SK-N-DZ (cell line): ENCODE data around the gene CDKAL1.
"Not testable (repeated sequence)": the region's sequence is repeated elsewhere in the genome, so short reads cannot be mapped to it uniquely, and the experiment has no call there.

ENCODE experiments used
- DNase-seq: peaks from one replicate; pipeline ENCODE4 v3.0.0-alpha.2; 2015; ENCODE audit warnings: low spot score

The CDKAL1 gene

DNA sequence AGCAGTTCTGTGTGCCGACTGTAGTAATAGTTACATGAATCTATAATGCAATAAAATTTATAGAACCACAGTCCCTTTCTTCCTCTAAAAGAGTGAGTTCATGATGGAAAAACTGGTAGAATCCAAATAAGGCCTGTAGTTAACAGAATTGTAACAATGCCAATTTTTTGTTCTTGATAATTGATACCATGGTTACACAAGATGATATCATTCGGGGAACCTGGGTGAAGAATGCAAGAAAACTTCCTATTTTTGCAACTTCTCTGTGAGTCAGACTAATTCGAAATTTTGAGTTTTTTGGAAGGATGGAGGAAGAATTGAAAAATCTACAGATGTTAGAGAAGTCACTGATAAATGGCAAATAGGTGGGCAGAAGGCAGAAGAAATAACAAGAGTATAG, 381.8 kb downstream of the CDKAL1 start:
- DNase-seq, result no peak

DNA sequence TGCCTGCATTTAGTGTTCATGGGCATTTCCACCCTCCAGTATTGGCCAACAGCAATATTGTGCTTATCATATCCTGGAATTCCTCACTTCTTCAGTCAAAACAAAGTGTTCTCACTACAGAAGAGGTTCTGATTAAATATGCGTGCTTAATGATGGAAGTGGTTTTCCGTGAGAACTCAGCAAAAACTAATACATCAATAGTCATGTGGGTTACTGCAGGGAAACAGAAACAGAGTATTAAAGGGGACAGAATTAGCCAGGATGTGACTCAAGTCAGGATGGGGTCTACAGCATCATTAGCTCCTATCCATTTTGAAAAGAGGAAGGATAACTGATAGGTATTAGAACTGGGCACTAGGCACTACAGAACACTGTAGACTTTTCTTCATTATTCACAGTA, 384.6 kb downstream of the CDKAL1 start:
- no peak for DNase-seq

DNA sequence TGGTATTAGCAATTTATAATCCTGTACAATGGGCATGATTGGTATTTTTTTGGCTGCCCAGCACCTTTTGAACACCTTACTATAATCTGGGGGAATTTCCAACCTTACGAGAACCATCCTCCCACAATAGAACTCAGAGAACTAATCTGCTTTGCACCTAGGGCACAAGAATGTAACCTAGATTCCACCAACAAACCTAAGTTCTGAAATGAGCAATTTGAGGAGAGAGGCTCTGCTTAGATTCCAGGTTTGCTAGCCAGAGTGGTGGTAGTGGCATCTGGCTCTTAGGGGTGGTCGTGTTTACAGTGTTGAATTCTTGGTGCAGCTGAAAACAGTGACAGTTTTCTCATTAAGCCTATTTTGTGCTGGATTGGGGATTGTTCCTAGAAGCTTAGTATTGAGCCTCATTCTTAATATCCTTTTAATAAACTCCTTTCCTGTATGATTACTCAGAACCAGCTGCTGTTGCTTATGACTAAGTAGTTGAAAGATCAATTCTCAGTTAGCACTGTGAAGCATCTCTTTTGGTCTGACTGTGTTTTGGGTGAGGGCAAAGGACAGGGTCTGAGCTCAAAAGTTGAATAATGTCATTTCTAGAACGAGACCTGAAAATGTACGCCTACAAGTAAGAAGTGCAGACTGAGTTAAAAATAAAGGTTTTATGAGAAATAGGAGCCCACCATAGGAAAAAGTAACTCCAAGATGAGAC, 385.6 kb downstream of the CDKAL1 start:
- no peak for DNase-seq

GRCh38 chr6:20921578-20921977, 387.3 kb downstream of the CDKAL1 start:
- no peak for DNase-seq

- DNase-seq, result no peak
Observed at GRCh38 chr6:20922743-20923142, 388.5 kb downstream of the CDKAL1 start.

GRCh38 chr6:20924094-20924493, 389.8 kb downstream of the CDKAL1 start:
- DNase-seq, result not testable (repeated sequence)

DNA sequence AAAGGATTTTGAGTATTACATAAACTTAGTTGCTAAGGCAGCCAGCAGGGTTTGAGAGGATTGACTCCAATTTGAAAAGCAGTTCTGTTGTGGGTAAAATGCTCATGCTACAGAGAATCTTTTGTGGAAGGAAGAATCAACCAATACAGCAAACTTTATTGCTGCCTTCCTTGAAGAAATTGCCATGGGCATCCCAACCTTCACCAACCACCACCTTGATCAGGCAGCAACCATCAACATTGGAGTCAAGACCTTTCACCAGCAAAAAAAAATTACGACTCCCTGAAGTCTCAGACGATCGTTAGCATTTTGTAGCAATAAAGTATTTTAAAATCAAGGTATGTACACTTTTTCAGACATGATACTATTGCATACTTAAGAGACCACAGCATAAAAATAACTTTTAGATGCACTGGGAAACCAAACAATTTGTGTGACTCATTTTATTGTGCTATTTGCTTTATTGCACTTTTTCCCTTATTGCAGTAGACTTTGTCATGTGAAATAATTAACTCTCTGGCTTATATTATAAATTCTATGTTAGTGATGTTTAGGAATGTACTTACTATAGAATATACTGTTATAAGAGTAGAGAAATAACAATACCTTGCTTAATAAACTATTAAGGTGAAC, 390.8 kb downstream of the CDKAL1 start:
- no peak for DNase-seq

DNA sequence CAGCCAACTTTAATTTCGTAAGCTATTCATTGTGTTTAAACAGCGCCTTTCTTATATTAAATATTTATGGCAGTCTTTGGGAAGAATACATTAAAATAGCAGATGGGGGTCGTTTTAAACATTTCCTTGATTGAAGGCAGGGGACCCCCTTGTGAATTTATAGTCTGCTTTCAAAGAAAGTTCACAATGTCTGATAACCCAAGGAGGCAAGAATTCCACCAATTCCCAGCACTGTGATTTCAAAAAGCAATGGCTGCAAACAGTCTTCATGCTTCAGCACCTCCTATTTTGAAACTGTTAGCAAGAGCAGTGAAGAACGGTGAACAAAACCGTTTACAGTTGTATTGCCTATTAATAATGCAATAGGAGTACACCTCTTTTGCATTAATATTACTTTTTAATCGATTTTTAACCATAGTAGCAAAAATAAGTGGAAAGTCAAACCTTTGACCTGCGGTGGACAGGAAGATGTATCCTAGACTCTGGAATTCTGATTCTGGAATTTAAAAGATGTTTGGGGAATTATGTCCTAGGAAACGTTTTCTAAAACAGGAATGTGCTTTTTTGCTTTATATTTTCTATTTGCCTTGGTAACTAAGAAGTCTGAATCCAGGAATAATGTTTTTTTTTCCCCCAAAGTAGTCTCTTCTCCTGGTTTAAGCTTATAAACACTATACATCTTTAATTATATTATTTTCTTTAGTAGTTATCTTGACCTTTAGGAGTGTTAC, 393.0 kb downstream of the CDKAL1 start:
- DNase-seq, result no peak

GRCh38 chr6:20929283-20929682, 395.0 kb downstream of the CDKAL1 start:
- DNase-seq, result no peak

DNA sequence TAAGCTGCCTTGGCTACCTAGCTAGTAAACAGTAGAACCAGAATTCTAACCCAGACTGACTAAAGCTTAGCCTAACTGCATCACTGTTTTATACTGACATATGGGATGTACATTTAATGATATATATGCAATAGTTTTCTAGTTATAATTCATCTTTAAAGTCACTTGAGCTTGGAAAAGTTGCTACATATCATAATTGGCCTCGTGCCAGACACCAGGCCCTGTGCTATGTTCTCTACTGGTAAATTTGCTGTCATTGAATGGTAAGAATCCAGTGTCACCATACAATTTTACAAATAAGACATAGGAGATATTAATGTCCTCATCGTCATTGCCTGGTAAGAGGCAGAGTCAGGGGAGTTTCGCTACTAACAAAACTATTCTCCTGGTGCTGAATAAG, 396.8 kb downstream of the CDKAL1 start:
- DNase-seq, result no peak

GRCh38 chr6:20931772-20932171, 397.5 kb downstream of the CDKAL1 start:
- no peak for DNase-seq

- DNase-seq, result no peak
Observed at GRCh38 chr6:20932284-20932683, 398.0 kb downstream of the CDKAL1 start.

DNA sequence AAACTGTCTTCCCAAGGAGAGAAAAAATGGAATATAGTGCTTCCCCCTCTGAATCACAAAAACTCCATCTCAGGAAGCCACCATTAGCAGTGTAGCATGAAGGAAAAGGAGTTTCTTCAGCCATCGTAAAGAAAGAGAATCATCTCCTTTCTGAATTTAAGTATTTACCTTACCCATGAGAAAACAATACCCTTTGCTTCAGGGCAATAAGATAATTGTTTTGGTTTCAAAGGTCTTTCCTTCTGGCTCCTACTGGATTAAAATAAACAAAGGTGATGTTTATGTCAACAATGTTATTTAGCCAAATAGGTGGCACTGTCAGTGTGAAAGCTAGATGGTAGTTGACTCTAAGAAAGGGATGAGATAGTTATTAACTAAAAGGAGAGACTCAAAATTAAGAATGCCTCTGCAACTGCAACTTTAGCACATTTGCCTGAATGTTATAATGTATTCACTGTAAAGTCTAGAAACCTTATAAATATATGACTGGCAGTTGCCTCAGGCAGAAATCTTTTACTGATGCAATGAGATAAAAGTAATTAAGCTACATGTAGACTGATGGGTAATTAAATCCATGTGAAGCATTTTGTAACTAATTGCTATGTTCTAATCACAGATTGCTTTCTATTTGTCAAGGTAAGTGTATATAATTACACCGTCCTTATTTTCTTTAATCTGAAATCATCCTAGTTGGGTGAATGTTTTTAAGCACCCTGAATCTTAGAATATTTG, 399.0 kb downstream of the CDKAL1 start:
- no peak for DNase-seq

GRCh38 chr6:20936949-20937348, 402.7 kb downstream of the CDKAL1 start:
- no peak for DNase-seq

- DNase-seq, result no peak
Observed at GRCh38 chr6:20939161-20939775, 405.0 kb downstream of the CDKAL1 start.

- DNase-seq, result no peak
Observed at GRCh38 chr6:20943040-20943627, 408.9 kb downstream of the CDKAL1 start.

DNA sequence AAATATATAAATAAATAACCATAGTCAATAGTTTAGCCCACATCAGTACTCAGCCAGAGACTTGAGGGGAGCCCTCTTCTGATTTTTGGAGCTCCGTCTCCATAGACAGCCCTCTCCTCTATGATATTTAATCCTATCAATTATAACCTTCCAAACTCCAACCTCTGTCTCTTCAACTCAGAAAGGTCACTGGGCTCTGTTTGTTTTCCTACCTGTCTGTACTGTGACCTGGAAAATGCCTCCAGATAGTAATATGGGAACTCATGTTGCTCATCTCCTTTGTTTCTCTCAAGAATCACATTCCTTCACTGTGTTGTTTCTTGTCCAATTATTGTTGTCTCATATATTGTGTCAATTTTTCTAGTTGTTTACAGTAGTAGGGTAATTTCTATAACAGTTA, 409.7 kb downstream of the CDKAL1 start:
- no peak for DNase-seq

GRCh38 chr6:20946022-20946421, 411.8 kb downstream of the CDKAL1 start:
- DNase-seq, result no peak

DNA sequence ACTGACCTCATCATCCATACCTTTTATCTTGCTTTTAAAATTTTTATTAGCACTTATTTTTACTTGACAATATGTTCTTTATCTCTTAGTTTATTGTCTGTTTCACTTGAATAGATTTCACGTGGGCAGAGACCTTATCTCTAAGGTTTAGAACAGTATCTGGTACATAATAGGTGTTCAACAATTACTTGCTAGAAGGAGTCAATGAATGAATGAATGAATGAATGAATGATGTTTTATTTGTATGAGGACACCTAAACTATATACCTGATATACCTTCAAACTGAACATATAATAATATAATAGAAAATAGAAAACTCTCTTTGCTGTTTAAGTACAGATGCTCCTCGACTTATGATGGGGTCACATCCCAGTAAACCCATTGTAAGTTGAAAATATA, 412.6 kb downstream of the CDKAL1 start:
- no peak for DNase-seq

DNA sequence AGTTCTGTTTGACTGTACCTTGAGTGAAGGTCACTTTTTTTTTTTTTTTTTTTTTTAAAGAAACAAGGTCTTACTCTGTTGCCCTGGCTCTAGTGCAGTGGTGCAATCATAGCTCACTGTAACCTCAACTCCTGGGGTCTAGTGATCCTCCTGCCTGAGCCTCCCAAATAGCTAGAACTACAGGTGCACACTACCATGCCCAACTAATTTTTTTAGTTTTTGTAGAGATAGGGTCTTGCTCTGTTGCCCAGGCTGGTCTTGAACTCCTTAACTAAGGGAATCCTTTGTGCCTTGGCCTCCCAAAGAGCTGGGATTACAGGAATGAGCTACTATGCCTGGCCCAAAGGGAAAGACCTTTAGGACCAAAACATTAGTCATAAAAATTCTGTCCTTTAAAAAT, 413.7 kb downstream of the CDKAL1 start:
- no peak for DNase-seq

DNA sequence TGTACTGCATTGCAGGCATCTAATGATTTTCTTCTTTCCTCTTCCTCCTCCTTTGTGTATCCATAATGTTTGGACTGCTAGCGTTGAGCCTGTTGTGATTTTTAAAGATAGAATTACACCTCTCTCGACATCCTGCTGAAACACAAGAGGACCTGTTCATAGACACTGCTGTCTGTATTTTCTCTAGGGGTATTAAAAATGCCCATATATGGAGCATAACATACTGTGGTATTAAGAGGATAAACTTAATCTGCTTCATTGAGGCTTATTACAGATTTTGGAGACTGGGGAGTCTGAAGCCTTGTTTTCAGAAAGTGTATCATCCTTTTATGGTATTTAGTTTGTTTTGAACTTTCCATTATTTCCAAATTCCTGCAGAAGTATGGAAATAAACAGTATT, 414.3 kb downstream of the CDKAL1 start:
- DNase-seq, result no peak
